ENCODE results near the gene DUSP22. TPM values are rescaled to one million over a fixed set of nuclear protein-coding genes. Genes with fewer than 3 reads are reported as not detected.

The DUSP22 gene
- total RNA-seq, 1 experiment from 2014 or later, result 25.0 TPM

GRCh38 chr6:379410-380181 is 87.3 kb downstream of the DUSP22 start:
- no peak overlapping the region for H3K27ac ChIP-seq (ENCODE audit: insufficient read length, low read depth, low read length)
- no peak overlapping the region for H3K14ac ChIP-seq (ENCODE audit: insufficient read depth, low read length)
- Mint-ChIP-seq H3K27me3 (ENCODE audit: low read depth) (peaks cover 32% of the 10 kb centered on the region), H3K4me3 (no peak overlapping the region), H3K27ac (peak overlapping the region in 1 of 3 experiments; percentile 31; a peak in 1 of 7 replicates), H3K4me1 (peaks cover under 1% of the 10 kb centered on the region in 2 experiments; a peak in 3 of 4 replicates), H3K9me3 (peaks cover 65 to 71% of the 10 kb centered on the region in 2 experiments), H3K36me3 (ENCODE audit: insufficient read depth in 1 of 3, low read depth in 3 of 3) (peaks cover 0 to 13% (median 5%) of the 10 kb centered on the region in 3 experiments; a peak in 5 of 7 replicates)
- H4K20me1 ChIP-seq (ENCODE audit: control insufficient read depth, insufficient read depth, insufficient read length), result no peaks in the 10 kb centered on the region
- no peak overlapping the region for H2BK120ac ChIP-seq (ENCODE audit: low read depth, low read length, poor library complexity, severe bottlenecking)
- H3K4ac ChIP-seq (ENCODE audit: low read depth, low read length), result no peak overlapping the region
- H3K9ac ChIP-seq (ENCODE audit: extremely low read depth, insufficient read length, low read length), result no peak overlapping the region
- no CpG with 5 or more reads among the region's 28 CpGs for WGBS (ENCODE audit: extremely low coverage, insufficient read length, low lambda C conversion rate)
- no peak overlapping the region for H4K91ac ChIP-seq (ENCODE audit: insufficient read length, low read depth, low read length)
- H3K4me1 ChIP-seq (ENCODE audit: insufficient read depth, low read length), result no peaks in the 10 kb centered on the region
- no peak overlapping the region for H2AFZ ChIP-seq (ENCODE audit: low read length)
- peak; percentile 25 for DNase-seq
- no peak overlapping the region for H3K23ac ChIP-seq (ENCODE audit: insufficient read length, low read depth, low read length)
- H3K56ac ChIP-seq (ENCODE audit: insufficient read length, low read depth, low read length), result no peak overlapping the region
- TF ChIP-seq, protein P1, sequence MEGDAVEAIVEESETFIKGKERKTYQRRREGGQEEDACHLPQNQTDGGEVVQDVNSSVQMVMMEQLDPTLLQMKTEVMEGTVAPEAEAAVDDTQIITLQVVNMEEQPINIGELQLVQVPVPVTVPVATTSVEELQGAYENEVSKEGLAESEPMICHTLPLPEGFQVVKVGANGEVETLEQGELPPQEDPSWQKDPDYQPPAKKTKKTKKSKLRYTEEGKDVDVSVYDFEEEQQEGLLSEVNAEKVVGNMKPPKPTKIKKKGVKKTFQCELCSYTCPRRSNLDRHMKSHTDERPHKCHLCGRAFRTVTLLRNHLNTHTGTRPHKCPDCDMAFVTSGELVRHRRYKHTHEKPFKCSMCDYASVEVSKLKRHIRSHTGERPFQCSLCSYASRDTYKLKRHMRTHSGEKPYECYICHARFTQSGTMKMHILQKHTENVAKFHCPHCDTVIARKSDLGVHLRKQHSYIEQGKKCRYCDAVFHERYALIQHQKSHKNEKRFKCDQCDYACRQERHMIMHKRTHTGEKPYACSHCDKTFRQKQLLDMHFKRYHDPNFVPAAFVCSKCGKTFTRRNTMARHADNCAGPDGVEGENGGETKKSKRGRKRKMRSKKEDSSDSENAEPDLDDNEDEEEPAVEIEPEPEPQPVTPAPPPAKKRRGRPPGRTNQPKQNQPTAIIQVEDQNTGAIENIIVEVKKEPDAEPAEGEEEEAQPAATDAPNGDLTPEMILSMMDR (conservative IDR thresholded peaks at IDR 0.05), result no peak
- H3K4me2 ChIP-seq (ENCODE audit: insufficient read depth, insufficient read length, low read length), result no peak overlapping the region
- no peaks in the 10 kb centered on the region for H3K27me3 ChIP-seq (ENCODE audit: insufficient read depth, low read length)
- no peak overlapping the region for H2BK5ac ChIP-seq (ENCODE audit: insufficient read length, low read length)
- H4K8ac ChIP-seq (replicated peaks; ENCODE audit: insufficient read length, low read depth, low read length), result no peak overlapping the region
- no peaks in the 10 kb centered on the region for H3K79me2 ChIP-seq (ENCODE audit: insufficient read depth, low read length)
- H3K23me2 ChIP-seq (ENCODE audit: insufficient read length, low read depth, low read length, poor library complexity, severe bottlenecking), result peaks cover 7% of the 10 kb centered on the region
- no peak overlapping the region for H3T11ph ChIP-seq (ENCODE audit: low read length)
- H3K9me3 ChIP-seq (ENCODE audit: control insufficient read depth, low read depth, low read length), result peaks cover 63% of the 10 kb centered on the region
- no peak overlapping the region for H2BK15ac ChIP-seq (ENCODE audit: low read depth, low read length)
- no peak overlapping the region for H4K5ac ChIP-seq (ENCODE audit: insufficient read length, low read depth, low read length)
- H3K79me1 ChIP-seq (ENCODE audit: insufficient read depth, low read depth, low read length, poor library complexity, severe bottlenecking), result no peaks in the 10 kb centered on the region
- H2BK20ac ChIP-seq (ENCODE audit: low read depth, low read length, poor library complexity, severe bottlenecking), result no peak overlapping the region
- H2AK5ac ChIP-seq (ENCODE audit: insufficient read length, low read length), result no peak overlapping the region
- no peak overlapping the region for H2BK12ac ChIP-seq (ENCODE audit: insufficient read length, low read depth, low read length)
- H3K18ac ChIP-seq (ENCODE audit: insufficient read length, low read depth, low read length), result no peak overlapping the region

Measured in H9 (cell line).